Natural killer cell treated with Interleukin-12 subunit alpha and Interleukin-12 subunit beta and Interleukin-15 and Interleukin-18, amount 100 ng/mL, for 72 hours (primary cell): ENCODE results near the gene FEZF1. TPM values are rescaled to one million over a fixed set of nuclear protein-coding genes. Genes with fewer than 3 reads are reported as not detected.

Source experiments
- ATAC-seq, 2 donors: fragments of 150-1000 bp; cut with Tn5 transposase in 1 of 2; sonication (Bioruptor Pico), chemical (Tn5 transposase) in 1 of 2; 2 replicates each; pipeline ENCODE4 v1.10.0; 2021
- DNase-seq: peaks from one replicate; pipeline ENCODE4 v3.0.0; 2022; ENCODE audit warnings: low spot score
- H3K27ac Mint-ChIP-seq, 2 donors: 1 replicate in 1 of 2; 2 replicates in 1 of 2; pipeline ENCODE4 v1.8.0; 2022; ENCODE audit warnings: mixed read lengths in 2 of 2, mild to moderate bottlenecking in 1 of 2, moderate library complexity in 1 of 2
- H3K27me3 Mint-ChIP-seq, 2 donors: 1 replicate in 1 of 2; 2 replicates in 1 of 2; pipeline ENCODE4 v1.8.0; 2022; ENCODE audit warnings: mixed read lengths in 2 of 2
- H3K36me3 Mint-ChIP-seq: one replicate; pipeline ENCODE4 v1.8.0; 2022; ENCODE audit warnings: mixed read lengths
- H3K4me1 Mint-ChIP-seq, 2 donors: 1 replicate in 1 of 2; 2 replicates in 1 of 2; pipeline ENCODE4 v1.8.0; 2022; ENCODE audit warnings: low read depth in 2 of 2, mixed read lengths in 2 of 2, mild to moderate bottlenecking in 1 of 2
- H3K4me3 Mint-ChIP-seq: one replicate; pipeline ENCODE4 v1.8.0; 2022; ENCODE audit warnings: mixed read lengths
- H3K9me3 Mint-ChIP-seq: 2 replicates; pipeline ENCODE4 v1.8.0; 2022; ENCODE audit warnings: mixed read lengths
- total RNA-seq, 2 donors: library from RNA; stranded (reverse); gene quantifications; one replicate each; pipeline ENCODE4 v1.2.3, GENCODE V29; 2022

FEZF1 gene
- not detected for total RNA-seq

DNA sequence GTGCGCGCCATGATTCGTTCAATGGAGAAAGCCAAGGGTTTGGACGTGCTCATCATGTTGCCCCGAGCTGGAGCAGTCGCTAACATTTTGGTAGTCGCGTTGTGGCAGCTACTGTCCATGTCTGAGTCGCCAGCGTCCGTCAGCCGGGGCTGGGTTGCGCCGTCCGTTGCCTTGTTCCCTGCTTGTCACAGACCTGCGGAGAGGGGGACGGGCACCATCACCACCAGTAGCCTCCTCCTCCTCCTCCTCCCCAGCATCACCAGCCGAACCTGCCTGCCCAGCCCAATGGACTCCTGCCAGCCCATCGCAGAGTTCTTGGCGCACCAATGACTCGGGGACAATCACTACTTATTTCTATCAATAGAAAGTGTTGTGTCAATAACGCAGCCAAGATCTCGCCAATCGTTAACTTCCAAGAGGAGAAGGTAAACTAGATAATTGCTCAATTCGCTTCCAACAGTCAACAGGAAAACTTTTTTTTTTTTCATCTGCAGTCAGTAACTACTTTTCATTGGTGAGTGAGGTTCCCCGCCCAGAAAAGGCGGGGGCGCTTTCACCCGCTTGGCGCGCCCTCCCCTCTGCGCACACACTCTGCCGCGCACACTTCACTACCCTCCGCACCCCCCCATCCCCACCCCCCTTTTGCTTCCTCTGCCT, at the start of gene FEZF1:
Gene FEZF1 (minus strand): TSS at position 432 of the 657 bp plus-strand sequence. CDS start 313 bp downstream, at position 119.
- Mint-ChIP-seq H3K27ac (no peak within 1 kb of the TSS), H3K4me1 (no peaks in the 10 kb centered on the region), H3K9me3 (no peaks in the 10 kb centered on the region), H3K4me3 (no peak within 1 kb of the TSS), H3K36me3 (peaks cover 12% of the 10 kb centered on the region), H3K27me3 (peaks cover 54 to 56% of the 10 kb centered on the region in 2 donors)
- DNase-seq: no peak
- ATAC-seq: no peak

DNA sequence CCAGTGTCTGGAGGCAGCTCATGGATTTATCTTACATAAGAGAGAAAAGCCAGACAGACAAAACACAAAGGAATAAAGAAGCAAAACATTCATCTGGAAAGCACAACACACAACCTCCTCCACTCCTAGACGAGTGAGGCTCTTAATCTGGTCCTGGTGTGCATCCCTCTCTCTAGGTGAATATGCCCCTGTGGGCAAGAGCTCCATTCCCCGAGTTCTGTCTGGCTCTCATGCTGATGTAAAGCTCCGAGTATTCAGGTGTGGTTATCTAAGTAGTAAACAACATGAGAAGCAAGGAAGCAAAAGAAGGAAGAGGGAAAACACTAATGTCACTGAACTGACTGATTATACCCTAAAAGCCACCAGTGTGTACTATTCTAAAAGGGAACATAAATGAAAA, 47.9 kb upstream of the FEZF1 start:
- Mint-ChIP-seq H3K27me3 (no peaks in the 10 kb centered on the region), H3K4me3 (no peak overlapping the region), H3K27ac (no peak overlapping the region), H3K36me3 (no peaks in the 10 kb centered on the region), H3K9me3 (peaks cover 3% of the 10 kb centered on the region), H3K4me1 (no peaks in the 10 kb centered on the region)
- ATAC-seq (no peak), DNase-seq (no peak)

- Mint-ChIP-seq H3K9me3 (no peaks in the 10 kb centered on the region), H3K27ac (no peak overlapping the region), H3K36me3 (no peaks in the 10 kb centered on the region), H3K4me3 (no peak overlapping the region), H3K4me1 (no peaks in the 10 kb centered on the region), H3K27me3 (no peaks in the 10 kb centered on the region)
- no peak for DNase-seq
- no peak for ATAC-seq
These were observed 46.2 kb upstream of the FEZF1 start for GRCh38 chr7:122350701-122351100.

GRCh38 chr7:122344303-122344620, 39.7 kb upstream of the FEZF1 start:
- Mint-ChIP-seq H3K9me3 (no peaks in the 10 kb centered on the region), H3K4me1 (no peaks in the 10 kb centered on the region), H3K36me3 (no peaks in the 10 kb centered on the region), H3K27ac (no peak overlapping the region), H3K27me3 (no peaks in the 10 kb centered on the region), H3K4me3 (no peak overlapping the region)
- DNase-seq: no peak
- ATAC-seq: no peak

GRCh38 chr7:122343601-122344302, 39.2 kb upstream of the FEZF1 start:
- no peaks in the 10 kb centered on the region for H3K4me1 Mint-ChIP-seq
- ATAC-seq: no peak

DNA sequence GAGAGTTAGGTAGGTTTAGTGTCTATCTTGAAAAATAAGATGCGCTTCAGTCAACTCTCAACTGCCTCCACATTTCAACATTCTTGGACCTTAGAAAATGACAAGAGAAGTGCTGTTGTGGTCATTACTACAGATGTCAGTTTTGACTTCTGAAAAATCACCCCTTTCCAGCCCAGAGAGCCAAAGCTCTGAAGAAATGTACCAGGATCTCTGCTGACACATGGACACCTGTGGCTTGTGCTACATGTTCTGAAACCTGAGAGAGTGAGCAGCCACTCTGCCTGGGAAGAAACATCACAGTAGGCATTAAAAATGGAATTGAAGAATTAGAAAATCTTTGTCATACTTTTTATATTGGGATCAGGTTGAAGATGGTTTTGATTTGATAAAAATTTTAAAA, 35.9 kb upstream of the FEZF1 start:
- DNase-seq: no peak
- Mint-ChIP-seq H3K36me3 (no peaks in the 10 kb centered on the region), H3K27me3 (no peaks in the 10 kb centered on the region), H3K9me3 (no peaks in the 10 kb centered on the region), H3K4me1 (no peaks in the 10 kb centered on the region), H3K4me3 (no peak overlapping the region), H3K27ac (no peak overlapping the region)
- no peak for ATAC-seq

More at GRCh38 chr7:122343601-122344302, 39.2 kb upstream of the FEZF1 start:
- no peaks in the 10 kb centered on the region for H3K9me3 Mint-ChIP-seq
- H3K36me3 Mint-ChIP-seq: no peaks in the 10 kb centered on the region
- H3K27me3 Mint-ChIP-seq: no peaks in the 10 kb centered on the region
- no peak overlapping the region for H3K27ac Mint-ChIP-seq
- no peak for DNase-seq
- H3K4me3 Mint-ChIP-seq: no peak overlapping the region

GRCh38 chr7:122339145-122339904, 34.8 kb upstream of the FEZF1 start:
- Mint-ChIP-seq H3K27me3 (no peaks in the 10 kb centered on the region), H3K36me3 (no peaks in the 10 kb centered on the region), H3K9me3 (no peaks in the 10 kb centered on the region), H3K4me1 (no peaks in the 10 kb centered on the region), H3K4me3 (no peak overlapping the region), H3K27ac (no peak overlapping the region)
- no peak for ATAC-seq
- no peak for DNase-seq

DNA sequence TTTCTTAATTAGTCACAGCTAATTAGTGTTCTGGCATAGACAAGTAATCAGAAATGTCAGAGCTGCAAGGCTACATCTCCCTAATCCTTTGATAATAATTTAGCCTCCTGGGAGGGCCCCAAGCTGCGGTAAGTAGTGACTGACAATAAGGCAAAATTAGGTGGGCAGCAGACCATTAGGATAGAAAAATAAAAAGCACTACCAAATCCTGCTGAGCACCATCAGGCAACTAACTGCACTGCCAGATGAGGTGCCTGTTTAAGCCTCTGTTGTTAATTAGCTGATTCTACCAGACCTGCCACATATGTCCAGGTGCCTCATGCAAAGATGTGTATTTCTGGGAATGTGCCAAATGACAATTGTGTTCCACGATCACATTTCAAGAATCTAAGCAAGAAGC, 32.5 kb upstream of the FEZF1 start:
- ATAC-seq (no peak), DNase-seq (no peak)
- Mint-ChIP-seq H3K36me3 (no peaks in the 10 kb centered on the region), H3K27ac (no peak overlapping the region), H3K4me1 (no peaks in the 10 kb centered on the region), H3K4me3 (no peak overlapping the region), H3K27me3 (no peaks in the 10 kb centered on the region), H3K9me3 (no peaks in the 10 kb centered on the region)

GRCh38 chr7:122329145-122329802, 24.7 kb upstream of the FEZF1 start:
- no peaks in the 10 kb centered on the region for H3K27me3 Mint-ChIP-seq
- H3K36me3 Mint-ChIP-seq: no peaks in the 10 kb centered on the region
- ATAC-seq: no peak
- H3K27ac Mint-ChIP-seq: no peak overlapping the region
- no peak for DNase-seq
- H3K9me3 Mint-ChIP-seq: no peaks in the 10 kb centered on the region
- H3K4me3 Mint-ChIP-seq: no peak overlapping the region
- no peaks in the 10 kb centered on the region for H3K4me1 Mint-ChIP-seq

GRCh38 chr7:122327969-122328368, 23.4 kb upstream of the FEZF1 start:
- ATAC-seq (no peak), DNase-seq (no peak)
- H3K4me3 Mint-ChIP-seq: no peak overlapping the region
- H3K36me3 Mint-ChIP-seq: no peaks in the 10 kb centered on the region
- H3K27me3 Mint-ChIP-seq: no peaks in the 10 kb centered on the region
- H3K9me3 Mint-ChIP-seq: no peaks in the 10 kb centered on the region
- no peaks in the 10 kb centered on the region for H3K4me1 Mint-ChIP-seq
- H3K27ac Mint-ChIP-seq: no peak overlapping the region

DNA sequence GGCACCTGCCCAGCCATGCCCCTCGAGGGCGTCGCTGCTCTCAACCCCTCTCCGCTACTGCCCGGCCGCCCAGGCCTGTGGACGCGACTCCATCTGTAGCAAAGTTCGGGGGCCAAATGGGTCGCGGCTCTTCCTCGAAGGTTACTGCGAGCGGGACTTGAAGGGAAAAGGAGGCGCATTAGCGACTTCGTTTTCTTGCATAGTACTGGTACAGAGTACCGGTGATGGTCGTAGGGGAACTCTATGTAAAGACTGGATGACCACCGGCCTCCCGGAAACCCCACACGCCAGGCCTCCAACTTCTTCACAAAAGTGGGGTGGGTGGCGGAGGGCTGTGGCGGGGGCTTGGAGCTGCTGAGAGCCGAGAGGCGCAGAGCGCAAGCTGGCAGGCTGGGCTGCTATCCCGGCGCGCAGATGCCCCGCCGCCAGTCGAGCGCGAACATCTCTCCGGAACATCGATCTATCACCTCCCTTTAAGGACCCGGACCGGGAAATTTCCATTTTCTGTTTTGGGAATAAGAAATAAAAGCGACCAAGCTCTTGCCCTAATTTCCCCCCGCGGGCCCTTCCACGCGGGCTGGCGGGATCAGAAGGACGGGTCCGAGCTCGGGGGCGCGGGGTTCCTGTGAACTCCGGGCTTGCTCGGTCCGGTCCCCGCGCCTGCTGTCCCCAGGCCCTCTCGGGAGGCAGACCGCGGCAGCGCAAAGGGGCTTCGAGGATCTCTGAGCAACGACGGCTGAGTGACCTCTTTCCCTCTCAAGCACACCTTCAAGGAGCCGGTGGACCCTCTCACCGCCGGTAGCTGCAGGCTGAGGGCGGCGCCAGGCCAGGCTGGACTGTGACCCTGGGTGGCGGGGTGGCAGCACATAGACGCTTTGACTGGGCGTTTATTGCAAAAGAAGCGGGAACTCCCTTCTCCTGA, 12.2 kb upstream of the FEZF1 start:
- Mint-ChIP-seq H3K4me1 (no peaks in the 10 kb centered on the region), H3K9me3 (peaks cover 8% of the 10 kb centered on the region), H3K27me3 (peaks cover 27 to 39% of the 10 kb centered on the region in 2 donors), H3K27ac (no peak overlapping the region), H3K36me3 (peaks cover 14% of the 10 kb centered on the region), H3K4me3 (no peak overlapping the region)
- DNase-seq: no peak
- ATAC-seq: peak in 1 of 2 donors; percentile 6

DNA sequence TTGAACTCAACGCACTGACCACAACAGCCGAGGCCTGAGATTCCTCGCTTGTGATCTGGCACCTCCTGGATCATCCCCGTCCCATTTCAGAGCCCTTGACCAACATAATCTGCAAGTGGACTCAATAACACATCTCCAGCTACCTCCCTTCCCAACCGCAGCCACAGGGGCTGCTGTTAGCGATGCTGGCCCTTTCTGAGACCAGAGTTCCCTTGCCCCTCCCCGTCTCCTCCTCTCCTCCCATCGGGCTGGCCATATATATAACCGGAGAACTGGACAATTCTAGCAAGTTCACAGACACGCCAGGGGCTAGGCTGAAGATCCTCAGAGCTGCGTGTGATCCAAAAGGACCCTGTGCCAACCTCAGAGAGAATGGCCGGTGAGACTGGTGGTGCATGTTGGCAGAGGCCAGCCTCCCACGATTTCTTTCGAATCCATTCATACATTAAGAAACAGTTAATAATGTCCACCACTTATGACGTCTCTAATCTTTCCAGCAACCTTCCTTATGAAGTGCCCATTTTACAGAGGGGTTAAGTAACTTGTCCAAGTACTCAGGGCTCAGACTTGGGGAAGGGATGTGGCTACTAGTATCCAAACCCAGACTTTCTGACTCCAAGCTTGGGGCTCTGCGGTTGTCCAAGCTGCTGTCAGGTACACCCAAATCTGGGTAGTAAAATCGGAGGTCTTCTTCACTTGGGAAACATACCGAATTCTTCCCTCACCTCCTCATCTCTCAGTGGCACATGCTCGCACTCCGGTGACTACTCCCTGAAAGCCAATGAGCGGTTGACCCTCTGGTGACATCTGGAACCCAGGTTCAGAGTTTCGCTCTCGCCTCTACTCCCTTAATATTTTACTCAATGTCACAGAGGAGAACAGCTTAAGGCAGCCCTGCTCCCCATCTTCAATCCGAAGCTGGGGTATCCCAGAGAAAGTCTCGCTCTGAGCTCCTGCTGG, 11.2 kb upstream of the FEZF1 start:
- no peaks in the 10 kb centered on the region for H3K4me1 Mint-ChIP-seq
- DNase-seq (no peak), ATAC-seq (no peak)
- no peak overlapping the region for H3K4me3 Mint-ChIP-seq
- peaks cover 8% of the 10 kb centered on the region for H3K9me3 Mint-ChIP-seq
- peaks cover 14% of the 10 kb centered on the region for H3K36me3 Mint-ChIP-seq
- H3K27me3 Mint-ChIP-seq: peaks cover 34 to 48% of the 10 kb centered on the region in 2 donors
- H3K27ac Mint-ChIP-seq: no peak overlapping the region
